ENCODE results near the gene ALK.

The ALK gene

DNA sequence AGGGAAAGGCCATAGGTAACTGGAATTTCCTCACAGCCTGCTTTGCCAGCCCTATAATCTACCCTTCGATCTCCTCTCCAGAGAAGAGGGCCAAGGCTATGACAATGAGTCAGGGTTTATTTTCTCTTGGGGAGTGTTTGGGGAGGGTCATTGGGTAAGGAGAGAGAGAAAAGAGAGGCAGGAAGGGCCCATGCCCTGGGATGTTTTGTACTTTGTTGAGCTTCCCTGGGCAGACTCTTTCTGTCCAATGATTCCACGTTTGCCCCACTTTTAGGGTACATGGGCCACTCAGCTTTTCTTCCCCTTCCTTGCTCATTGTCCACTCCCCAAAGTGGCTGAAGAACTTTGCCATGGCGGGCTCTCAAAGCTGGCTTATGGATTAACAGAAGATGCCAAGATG is 224.2 kb downstream of the ALK start:
- DNase-seq (ENCODE audit: low read depth): no peak
- no peak overlapping the region for H3K4me3 ChIP-seq (ENCODE audit: low read depth, low read length)

DNA sequence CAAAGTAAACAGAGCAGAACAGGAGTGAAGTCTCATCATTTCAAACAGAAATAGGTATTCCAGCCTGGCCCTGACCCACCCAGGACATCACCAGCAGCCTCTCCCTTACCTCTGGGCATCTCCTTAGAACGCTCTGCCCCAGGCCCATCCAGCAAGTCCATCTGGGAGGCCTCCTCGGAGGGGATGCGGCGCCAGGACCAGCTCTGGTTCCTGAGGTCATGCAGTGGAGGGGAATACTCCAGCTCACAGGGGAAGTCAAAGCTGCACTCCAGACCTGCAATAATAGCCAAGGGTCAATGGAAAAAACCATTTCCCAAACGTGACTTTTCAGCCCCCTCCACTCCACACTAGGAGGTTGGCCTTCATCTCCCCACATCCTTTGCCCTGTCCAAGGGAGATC is 226.6 kb downstream of the ALK start:
- no peak overlapping the region for H3K4me3 ChIP-seq (ENCODE audit: low read depth, low read length)
- DNase-seq (ENCODE audit: low read depth): no peak

DNA sequence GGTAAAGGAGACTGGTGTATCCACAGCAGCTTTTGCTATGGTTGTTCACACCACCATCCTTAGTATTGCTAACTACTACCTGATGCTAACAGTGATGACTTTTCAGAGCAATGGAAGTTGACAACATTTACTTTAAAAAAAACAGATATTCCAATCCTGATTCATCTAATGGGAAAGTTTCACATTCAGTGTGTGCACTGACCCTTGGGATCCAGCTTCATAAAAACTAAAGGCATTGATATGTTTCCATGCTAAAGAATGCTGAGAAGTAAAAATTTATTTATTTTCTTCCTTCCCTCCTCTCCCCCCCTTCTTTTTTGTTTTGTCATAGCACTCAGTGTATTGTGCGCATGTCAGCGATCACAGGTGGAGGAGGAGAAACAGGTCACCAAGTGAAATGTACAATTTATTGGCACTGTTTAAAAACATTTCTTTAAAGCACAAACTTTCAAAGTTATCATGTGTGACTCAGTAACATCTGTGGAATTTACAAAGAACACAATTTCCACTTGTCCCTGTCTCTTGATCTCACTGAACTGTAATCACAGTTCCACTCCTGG is 229.9 kb downstream of the ALK start:
- no peak for DNase-seq (ENCODE audit: low read depth)
- no peak overlapping the region for H3K4me3 ChIP-seq (ENCODE audit: low read depth, low read length)

DNA sequence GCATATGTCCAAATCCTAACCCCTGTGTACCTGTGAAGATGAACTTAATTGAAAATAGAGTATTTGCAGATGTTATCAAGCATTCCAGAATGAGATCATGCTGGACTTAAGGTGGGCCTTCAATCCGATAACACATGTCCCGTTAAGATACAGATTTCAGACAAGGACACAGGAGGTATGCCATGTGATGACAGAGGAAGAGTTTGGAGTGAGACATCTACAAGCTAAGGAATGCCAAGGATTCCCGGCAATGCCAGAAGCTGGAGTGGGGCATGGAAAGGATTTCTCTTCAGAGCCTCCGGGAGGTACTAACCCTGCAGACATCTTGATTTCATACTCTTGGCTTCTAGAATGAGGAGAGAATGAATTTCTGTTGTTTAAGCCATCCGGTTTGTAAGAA is 231.7 kb downstream of the ALK start:
- no peak overlapping the region for H3K4me3 ChIP-seq (ENCODE audit: low read depth, low read length)
- DNase-seq (ENCODE audit: low read depth): no peak

DNA sequence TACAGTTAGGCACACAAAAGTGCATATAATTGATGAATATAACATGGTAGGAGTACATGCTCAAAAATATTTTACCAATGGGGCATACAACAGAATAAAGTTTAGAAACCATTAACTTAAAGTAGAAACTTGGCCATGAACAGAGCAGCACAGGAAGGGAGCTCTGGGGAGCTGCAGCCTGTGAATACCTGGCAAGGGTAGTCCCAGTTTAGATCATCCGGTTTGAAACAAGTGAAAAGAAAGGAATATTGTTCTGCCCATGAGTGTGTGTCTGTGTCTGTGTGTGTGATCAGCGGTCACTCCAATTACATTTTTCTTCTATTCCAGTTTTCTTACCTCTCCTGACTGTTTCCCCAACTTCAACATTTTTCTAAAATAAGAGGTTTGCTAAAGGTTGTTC is 233.0 kb downstream of the ALK start:
- no peak for DNase-seq (ENCODE audit: low read depth)
- H3K4me3 ChIP-seq (ENCODE audit: low read depth, low read length): no peak overlapping the region

DNA sequence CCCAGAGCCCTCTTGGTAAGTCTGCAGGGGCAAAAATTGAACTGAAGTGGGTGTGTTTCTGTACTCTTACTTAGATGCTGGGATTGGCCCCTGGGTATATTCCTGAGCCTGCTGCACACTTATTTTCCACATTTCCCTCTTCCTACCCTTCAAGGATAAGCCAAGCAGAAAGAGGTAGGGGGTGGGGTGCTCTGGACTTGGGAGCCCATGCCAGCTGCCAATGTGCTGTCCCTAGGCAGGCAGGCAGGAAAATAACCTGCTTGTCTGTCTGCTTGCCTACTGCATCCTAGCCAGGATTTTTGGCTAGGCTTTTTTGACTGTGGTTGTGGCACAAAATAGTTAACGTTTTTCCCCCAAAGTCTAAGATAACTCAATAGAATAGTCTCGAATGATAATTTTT is 234.3 kb downstream of the ALK start:
- no peak for DNase-seq (ENCODE audit: low read depth)
- H3K4me3 ChIP-seq (ENCODE audit: low read depth, low read length): no peak overlapping the region

DNA sequence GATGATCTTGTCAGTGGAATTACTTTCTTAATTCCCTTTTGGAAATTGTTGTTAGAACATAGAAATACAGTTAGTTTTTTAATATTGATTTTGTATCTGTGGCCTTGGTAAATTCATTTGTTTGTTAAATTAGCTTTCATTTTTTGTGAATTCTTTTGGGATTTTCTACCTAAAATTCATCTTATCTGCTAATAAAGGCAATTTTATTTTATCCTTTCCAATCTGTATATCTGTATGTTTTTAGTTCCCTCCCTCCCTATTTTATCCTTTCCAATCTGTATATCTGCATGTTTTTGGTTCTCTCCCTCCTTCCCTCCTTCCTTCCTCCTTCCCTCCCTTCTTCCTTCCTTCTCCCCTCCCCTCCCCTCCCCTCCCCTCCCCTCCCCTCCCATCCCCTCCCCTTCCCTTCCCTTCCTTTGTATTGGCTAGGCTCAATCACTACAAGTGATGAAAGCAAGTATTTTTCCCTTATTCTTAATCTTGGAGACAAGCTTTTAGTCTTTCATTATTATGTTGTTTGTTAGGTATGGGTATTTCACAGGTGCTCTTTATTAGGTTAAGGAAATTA is 244.4 kb downstream of the ALK start:
- no peak for DNase-seq (ENCODE audit: low read depth)

DNA sequence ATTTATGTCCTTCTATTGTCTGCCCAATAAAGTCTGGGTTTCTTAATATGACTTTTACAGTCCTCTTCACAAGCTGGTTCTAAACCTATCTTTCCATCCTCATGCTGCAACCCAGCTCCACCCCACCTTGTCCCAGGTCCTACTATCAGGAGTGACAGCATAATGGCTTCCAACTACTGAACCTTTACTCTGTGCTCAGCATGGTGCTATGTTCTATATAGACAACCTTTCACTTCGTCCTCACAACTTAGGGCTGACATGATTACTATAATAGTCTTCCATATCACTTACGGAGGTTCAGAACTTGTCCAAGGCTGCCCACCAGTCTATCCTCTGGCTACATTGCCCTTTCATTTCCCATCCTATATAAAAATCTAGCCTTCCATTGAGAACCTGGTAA is 256.8 kb downstream of the ALK start:
- no peak overlapping the region for H3K4me3 ChIP-seq (ENCODE audit: low read depth, low read length)
- DNase-seq (ENCODE audit: low read depth): no peak

More for the DNA sequence above, 244.4 kb downstream of the ALK start:
- H3K4me3 ChIP-seq (ENCODE audit: low read depth, low read length): no peak overlapping the region

DNA sequence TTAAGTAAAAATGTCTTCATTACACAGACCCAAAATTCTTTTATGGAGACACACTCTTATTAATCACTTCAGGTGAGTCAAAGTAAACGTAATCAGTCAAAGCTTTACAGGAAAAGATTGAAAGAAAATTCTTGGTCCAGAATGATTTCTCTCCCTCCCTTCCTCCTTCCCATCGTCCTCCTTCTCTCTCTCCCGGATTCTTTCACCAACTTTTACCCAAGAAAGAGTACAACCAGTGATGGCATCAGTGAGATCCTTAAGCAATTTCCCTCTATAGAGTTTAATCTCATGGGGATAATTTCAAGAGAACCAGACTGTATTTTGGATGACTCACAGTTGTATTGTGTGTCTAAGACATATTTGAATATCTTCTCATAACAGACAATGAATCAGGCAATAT is 258.1 kb downstream of the ALK start:
- H3K4me3 ChIP-seq (ENCODE audit: low read depth, low read length): no peak overlapping the region
- peak; percentile 74 for DNase-seq (ENCODE audit: low read depth)

DNA sequence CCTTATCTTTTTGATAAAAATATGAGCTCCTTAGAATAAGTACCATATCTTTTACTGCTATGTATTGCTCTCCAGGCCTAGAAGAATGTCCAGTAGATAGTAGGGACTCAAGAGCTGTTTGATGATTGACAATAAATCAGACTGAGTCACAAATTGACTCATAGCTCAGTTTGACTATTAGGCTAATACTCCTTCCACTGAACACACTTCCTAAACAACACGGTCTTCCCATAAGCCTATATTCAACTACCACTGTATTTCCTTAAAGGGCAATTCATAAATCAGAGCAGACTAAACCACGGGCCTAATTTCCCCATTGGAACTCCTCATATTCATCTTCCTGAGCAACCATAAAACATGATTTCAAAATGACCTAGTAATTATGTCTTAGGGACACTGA is 258.5 kb downstream of the ALK start:
- no peak overlapping the region for H3K4me3 ChIP-seq (ENCODE audit: low read depth, low read length)
- DNase-seq (ENCODE audit: low read depth): peak; percentile 20

DNA sequence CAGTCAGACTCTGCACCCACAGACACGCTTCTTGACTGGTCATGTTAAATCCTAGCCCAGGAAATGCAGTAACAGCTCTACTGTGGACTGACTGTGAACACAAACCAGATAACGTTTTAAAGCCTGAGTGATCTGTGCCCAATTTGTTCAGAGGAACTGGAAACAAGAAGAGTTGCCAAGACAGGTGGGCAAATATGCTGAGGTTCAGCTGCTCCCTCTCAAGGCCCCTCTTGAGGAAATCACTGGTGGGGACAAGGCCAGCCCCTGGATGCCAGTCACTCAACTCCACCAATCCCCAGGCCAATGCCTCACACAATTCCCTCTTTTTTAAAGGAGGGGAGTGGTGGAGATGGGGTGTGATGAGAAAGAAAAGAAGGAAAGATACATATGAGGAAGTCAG is 261.2 kb downstream of the ALK start:
- no peak overlapping the region for H3K4me3 ChIP-seq (ENCODE audit: low read depth, low read length)
- no peak for DNase-seq (ENCODE audit: low read depth)

DNA sequence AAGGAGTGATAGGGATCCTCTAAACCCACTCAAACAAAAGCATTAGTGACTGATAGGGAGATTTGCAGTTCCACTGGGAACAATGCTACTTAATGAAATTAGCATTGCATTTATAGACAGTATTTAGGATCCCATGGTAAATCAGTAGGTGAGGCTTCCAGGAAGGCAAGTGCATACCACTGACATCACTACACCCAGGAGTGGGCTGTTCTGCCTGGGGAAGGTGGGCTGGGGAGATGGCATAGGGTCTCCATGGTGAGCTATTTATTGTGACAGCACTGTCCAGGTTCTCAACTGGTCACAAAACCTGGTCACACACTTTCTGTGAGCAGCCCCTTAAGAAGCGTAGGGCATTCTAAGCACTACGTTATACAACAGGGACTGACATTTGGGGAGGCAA is 262.2 kb downstream of the ALK start:
- no peak for DNase-seq (ENCODE audit: low read depth)

DNA sequence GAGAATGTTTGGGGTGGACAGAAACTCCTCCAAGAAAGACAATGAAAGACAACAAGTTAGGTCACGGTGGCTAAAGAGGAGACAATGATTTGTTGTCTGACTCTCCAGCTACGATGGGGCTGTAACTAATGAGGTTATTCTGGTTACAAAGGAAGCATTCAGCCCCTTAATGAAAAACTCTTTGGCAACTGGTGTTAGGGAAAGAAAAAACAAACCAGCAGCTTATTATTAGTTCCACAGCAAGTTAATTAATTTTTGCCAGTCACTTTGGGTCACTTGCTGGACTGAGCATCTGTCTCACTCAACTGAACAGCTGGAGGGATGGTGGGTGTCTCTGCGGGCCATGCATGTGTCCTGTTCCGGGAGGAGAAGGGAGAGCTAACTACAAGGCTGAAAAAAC is 263.7 kb downstream of the ALK start:
- H3K4me3 ChIP-seq (ENCODE audit: low read depth, low read length): no peak overlapping the region
- no peak for DNase-seq (ENCODE audit: low read depth)

More for the DNA sequence above, 262.2 kb downstream of the ALK start:
- H3K4me3 ChIP-seq (ENCODE audit: low read depth, low read length): no peak overlapping the region

DNA sequence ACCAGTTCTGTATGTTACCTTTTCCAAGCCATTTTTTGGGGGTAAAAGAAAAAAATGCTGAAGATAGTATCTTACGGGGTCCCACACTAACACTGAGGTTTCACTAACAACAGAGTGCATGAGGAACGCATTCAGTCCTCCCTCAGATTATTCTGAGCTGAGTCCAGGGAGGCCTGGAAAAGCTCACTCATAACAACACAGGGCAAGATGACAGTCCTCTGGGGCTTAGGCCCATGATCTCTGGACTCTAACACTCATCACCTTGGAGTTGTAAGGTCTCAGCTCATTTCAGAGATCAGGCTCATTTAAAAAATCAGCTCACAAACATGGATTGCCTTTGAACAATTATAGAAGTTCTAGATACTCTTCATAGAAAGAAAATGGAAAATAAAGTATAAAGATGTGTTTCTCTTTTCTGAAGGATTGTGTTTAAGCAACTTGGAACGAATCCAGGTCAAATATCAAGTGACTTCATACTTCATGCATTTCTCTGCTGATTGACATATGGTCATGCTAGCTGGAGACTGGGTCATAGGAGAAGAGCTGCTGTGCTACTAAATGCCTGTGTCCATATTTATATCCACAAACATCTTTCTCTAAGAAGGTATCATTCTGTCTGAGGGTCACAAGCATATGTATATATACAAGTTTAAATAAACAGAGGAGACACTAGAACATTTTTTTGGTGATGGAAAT is 265.8 kb downstream of the ALK start:
- H3K4me3 ChIP-seq (ENCODE audit: low read depth, low read length): no peak overlapping the region
- DNase-seq (ENCODE audit: low read depth): peak; percentile 25

DNA sequence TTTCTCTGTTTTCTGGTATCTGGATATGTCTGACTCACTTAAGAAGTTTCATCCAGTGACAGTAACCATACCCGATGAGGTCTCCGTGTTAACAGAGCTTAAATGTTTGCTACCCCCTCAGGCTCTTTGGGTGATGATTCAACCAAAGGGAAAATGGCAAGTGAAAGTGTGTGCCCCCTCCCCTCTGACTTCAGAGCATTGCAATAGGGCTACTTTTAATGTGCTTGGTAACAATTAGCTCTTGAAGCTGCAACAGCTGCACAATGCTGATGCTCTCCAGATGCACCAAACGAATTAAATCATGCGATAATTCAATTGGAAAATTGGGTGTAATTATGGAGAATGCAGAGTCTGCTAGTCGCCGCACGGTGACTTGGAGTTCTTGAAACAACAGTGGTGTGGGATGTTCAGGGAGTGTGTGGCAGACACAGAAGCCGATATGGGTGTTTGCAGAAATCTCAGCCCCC is 270.7 kb downstream of the ALK start:
- no peak overlapping the region for H3K4me3 ChIP-seq (ENCODE audit: low read depth, low read length)
- DNase-seq (ENCODE audit: low read depth): peak; percentile 12

DNA sequence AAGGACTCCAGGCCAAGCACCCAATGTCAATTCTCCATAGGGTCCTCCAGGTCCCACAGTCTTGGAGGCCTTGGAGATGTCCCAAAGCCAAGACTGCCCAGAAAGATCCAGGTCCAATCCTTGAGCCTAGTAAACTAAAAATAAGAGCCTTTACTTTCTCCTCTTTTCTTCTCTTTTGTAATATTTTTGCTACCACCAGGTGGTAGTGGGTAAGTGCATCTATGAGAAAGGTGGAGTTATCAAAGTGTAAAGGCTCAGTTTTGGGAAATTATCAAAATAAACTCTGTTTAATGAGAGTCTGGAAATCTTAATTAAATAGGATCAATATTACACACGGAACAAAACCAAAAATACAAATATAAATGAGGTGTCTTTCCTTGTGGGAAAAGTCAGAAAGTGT is 276.4 kb downstream of the ALK start:
- no peak overlapping the region for H3K4me3 ChIP-seq (ENCODE audit: low read depth, low read length)

DNA sequence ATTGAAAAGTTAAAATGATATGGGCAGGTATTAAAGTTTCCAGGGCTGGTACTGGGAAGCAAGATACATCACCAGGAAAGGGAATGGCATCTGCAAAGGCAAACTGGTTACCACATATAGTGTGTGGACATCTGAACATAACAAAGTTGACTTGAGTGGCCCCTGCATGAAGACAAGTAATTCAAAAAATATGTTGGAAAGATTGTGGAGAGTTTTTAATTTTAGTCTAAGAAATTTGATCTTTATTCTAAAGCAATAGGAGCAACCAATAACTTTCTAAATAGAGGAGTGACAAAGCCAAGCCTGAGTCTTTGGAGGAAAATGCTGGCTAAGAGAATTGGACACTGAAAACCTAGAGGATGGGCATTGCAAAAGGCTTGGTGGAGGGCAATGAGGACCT is 278.2 kb downstream of the ALK start:
- H3K4me3 ChIP-seq (ENCODE audit: low read depth, low read length): no peak overlapping the region
- no peak for DNase-seq (ENCODE audit: low read depth)

More for the DNA sequence above, 276.4 kb downstream of the ALK start:
- DNase-seq (ENCODE audit: low read depth): no peak

DNA sequence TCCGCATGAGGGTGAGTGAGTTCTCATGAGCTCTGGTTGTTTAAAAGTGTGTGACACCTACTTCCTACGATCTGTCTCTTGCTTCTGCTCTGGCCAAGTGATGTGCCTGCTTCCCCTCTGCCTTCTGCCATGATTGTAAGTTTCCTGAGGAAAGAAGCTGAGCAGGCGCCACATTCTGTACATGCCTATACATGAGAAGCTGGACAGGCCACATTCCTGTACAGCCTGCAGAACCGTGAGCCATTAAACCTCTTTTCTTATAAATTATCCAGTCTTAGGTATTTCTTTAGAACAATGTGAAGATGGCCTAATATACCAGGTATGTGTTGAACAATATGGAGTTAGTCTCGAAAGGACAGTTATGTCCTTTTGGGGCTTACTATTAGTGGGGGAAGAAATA is 281.0 kb downstream of the ALK start:
- no peak for DNase-seq (ENCODE audit: low read depth)
- no peak overlapping the region for H3K4me3 ChIP-seq (ENCODE audit: low read depth, low read length)

DNA sequence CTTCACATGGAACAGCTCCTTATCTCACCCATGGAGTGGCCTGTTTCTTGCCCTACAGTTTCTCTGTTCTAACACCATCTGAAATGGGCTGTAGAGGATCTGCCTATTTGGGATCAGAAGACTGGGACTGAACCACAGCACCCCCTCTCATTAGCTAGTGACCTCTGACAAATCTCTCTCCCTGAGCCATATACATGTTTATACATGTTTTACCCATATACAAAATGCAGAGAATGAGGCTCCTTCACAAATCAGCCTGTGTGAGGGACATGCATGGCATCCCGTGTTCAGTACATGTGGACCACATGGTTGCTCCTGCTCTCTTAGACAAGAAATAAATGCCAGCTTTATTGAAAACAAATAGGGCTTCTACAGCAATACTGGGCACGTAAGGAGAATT is 282.7 kb downstream of the ALK start:
- DNase-seq (ENCODE audit: low read depth): no peak
- no peak overlapping the region for H3K4me3 ChIP-seq (ENCODE audit: low read depth, low read length)

DNA sequence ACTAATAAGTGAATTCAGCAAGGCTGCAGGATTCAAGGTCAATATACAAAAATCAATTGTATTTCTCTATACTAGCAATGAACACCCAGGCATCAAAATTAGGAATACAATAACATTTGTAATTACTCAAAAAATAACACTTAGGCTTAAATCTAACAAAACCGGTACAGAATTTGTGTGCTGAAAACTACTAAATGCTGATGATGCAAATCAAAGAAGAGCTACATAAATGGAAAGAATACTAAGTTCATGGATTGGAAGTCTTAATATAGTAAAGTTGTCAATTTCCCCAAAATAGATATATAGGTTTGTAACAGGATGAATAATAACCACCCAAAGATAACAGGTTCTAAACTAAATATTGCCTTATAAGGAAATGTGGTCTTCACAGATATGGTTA is 286.5 kb downstream of the ALK start:
- no peak overlapping the region for H3K4me3 ChIP-seq (ENCODE audit: low read depth, low read length)
- no peak for DNase-seq (ENCODE audit: low read depth)

DNA sequence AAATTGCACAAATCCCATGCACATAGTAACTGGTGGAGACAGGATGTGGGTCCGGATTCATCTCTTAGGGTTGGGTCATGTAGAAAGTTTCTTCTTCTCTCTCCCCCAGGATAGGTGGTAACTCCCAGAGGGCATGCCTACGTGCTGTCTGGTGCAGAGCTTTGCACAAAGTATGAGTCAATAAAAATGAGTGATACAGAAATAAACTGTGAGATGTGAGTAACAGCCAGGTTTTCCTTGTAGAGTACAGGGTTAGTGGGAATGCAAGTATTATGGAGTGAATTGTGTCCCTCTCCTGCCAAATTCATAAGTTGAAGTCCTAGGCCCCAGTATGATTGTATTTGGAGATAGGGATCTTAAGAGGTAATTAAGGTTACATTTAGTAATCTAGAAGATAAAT is 289.4 kb downstream of the ALK start:
- no peak overlapping the region for H3K4me3 ChIP-seq (ENCODE audit: low read depth, low read length)
- DNase-seq (ENCODE audit: low read depth): peak; percentile 70
